ENCODE data around the gene PKNOX2. TPM values are rescaled to one million over a fixed set of nuclear protein-coding genes. Genes with fewer than 3 reads are reported as not detected.

The PKNOX2 gene
- total and polyA plus RNA-seq, 2 of the 8 experiments (the other 6 are each of a cell fraction or from before 2014, with no cell fraction given), result 2.0 TPM

- no peak for TF ChIP-seq POLR2A (IDR thresholded peaks at IDR 0.05; ENCODE audit: control extremely low read depth in 1 of 2, low read depth in 2 of 2, low read length in 2 of 2)
- TF ChIP-seq, protein P1, sequence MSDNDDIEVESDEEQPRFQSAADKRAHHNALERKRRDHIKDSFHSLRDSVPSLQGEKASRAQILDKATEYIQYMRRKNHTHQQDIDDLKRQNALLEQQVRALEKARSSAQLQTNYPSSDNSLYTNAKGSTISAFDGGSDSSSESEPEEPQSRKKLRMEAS (IDR thresholded peaks at IDR 0.05), result peak; percentile 20; the same call in 1 of the 2 replicates
- TF ChIP-seq RAD21 (IDR thresholded peaks at IDR 0.05 in 1 of 2, conservative IDR thresholded peaks at IDR 0.05 in 1 of 2; ENCODE audit: low read depth in 2 of 2, low read length in 2 of 2), result peak in 1 of 2 experiments; percentile 25; a peak in 1 of 4 replicates
- TF ChIP-seq RNF2 (IDR thresholded peaks at IDR 0.05; ENCODE audit: borderline replicate concordance, low read depth, low read length, missing control alignments, poor library complexity, severe bottlenecking), result no peak
- no peak for TF ChIP-seq CHD1 (IDR thresholded peaks at IDR 0.05; ENCODE audit: low read depth, low read length)
- no peak for TF ChIP-seq YY1 (IDR thresholded peaks at IDR 0.05; ENCODE audit: low read depth, low read length)
- no peak for TF ChIP-seq GTF2F1 (IDR thresholded peaks at IDR 0.05; ENCODE audit: borderline replicate concordance, low read depth, low read length)
- no peak for TF ChIP-seq BACH1 (IDR thresholded peaks at IDR 0.05; ENCODE audit: low read length)
- TF ChIP-seq SP1 (IDR thresholded peaks at IDR 0.05; ENCODE audit: low read depth, low read length), result no peak
- no peak for TF ChIP-seq SAP30 (IDR thresholded peaks at IDR 0.05; ENCODE audit: insufficient read depth, insufficient replicate concordance, low read length)
- 0 out of 2 replicates have a peak, but pooled peaks have one; percentile 55 for TF ChIP-seq SP4 (IDR thresholded peaks at IDR 0.05; ENCODE audit: low read length)
- TF ChIP-seq, protein P2, sequence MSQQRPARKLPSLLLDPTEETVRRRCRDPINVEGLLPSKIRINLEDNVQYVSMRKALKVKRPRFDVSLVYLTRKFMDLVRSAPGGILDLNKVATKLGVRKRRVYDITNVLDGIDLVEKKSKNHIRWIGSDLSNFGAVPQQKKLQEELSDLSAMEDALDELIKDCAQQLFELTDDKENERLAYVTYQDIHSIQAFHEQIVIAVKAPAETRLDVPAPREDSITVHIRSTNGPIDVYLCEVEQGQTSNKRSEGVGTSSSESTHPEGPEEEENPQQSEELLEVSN (IDR thresholded peaks at IDR 0.05), result no peak; the same call in none of the 2 replicates
- TF ChIP-seq EGR1 (IDR thresholded peaks at IDR 0.05; ENCODE audit: borderline replicate concordance, low read depth, low read length), result no peak
- TF ChIP-seq KDM4A (IDR thresholded peaks at IDR 0.05; ENCODE audit: low read depth, low read length, severe bottlenecking), result no peak
- TF ChIP-seq, protein P3, sequence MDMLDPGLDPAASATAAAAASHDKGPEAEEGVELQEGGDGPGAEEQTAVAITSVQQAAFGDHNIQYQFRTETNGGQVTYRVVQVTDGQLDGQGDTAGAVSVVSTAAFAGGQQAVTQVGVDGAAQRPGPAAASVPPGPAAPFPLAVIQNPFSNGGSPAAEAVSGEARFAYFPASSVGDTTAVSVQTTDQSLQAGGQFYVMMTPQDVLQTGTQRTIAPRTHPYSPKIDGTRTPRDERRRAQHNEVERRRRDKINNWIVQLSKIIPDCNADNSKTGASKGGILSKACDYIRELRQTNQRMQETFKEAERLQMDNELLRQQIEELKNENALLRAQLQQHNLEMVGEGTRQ (IDR thresholded peaks at IDR 0.05; ENCODE audit: low read length), result no peak
- TF ChIP-seq CBX8 (IDR thresholded peaks at IDR 0.05; ENCODE audit: borderline replicate concordance, low read depth, low read length), result no peak
Measured at GRCh38 chr11:125404157-125404810, 239.7 kb downstream of the PKNOX2 start (continued).

All from H1 (cell line).